DMS79 (cell line): ENCODE results near the gene MRPS7.

Experiments used
- DNase-seq: peaks from one replicate; lab custom pipeline; 2025; lab: John Stamatoyannopoulos, UW

The MRPS7 gene

DNA sequence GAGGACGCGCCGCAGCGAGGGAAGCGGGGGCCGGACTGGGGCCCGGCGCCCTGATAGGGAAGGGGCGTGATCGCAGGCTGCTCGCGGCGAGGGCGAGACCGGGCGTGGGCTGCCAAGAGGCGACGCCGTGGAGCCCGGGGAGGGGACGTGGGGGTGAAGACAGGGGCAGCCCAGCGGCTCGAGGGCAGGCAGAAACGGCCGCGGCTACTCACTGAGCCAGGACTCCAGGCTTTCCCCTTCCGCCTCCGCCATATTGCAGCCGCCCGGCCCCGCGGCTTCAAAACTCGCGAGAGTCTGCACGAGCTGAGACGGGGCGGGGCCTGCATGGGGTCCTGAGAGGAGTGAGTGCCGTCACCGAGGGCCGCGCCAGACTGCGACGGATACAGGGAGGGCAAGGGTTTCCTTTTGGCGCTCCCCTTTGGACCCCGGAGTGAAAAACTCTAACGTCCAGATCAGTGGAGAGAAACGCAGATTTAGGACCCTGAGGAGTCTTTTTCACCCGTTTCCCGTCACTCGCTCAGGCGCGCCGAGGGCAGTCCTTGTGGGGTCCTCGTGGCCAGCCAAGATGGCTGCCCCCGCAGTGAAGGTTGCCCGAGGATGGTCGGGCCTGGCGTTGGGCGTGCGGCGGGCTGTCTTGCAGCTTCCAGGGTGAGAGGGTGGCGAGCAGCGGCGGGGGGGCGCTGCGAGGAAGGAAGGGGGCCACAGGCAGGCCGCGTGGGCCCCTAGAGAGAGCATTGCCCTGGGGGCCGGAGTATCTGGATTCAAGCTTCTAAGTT lies at the start of gene MRPS7, which contains the start of gene GGA3:
Gene MRPS7 (plus strand): TSS at position 544 of the 776 bp plus-strand sequence. CDS start 22 bp downstream, at position 566.
Gene GGA3 (minus strand): TSS at position 271 of the 776 bp plus-strand sequence. CDS start 19 bp downstream, at position 252.
- DNase-seq: peak; percentile 78

DNA sequence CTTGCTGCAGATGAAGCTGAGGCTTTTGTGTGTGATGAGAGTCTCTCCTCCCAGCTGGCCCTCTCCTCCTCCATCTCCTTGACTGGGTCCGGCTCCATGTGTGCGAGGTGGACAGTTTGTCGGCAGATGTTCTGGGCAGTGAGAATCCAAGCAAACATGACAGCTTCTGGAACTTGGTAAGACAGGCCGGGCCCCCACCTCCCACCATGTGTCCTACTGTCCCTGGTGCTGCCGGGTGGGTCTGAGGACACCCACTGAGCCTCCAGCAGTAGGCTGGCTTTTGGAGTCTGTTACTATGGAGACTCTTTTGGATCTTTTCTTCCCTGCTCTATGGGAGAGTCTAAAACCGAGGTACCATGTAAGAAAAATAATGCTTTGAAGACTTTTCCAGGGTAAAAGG lies 43.5 kb upstream of the MRPS7 start:
- DNase-seq: no peak

DNA sequence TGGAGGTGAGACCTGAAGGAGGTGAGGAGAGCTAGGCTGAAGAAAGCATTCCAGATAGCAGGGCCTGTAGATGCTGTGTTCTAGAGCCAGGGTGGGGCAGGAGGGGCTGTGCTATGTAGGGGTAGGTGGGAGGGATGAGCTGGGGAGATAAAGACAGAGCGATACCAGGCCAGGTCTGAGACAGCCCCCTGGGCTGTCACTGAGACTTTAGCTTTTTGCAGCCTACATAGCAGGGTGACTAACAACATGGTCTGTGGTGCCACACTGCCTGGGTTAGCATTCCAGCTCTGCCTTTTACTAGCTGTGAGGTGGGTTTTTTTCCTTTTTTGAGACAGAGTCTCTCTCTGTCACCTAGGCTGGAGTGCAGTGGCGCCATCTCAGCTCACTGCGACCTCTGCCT lies 41.9 kb upstream of the MRPS7 start:
- no peak for DNase-seq

DNA sequence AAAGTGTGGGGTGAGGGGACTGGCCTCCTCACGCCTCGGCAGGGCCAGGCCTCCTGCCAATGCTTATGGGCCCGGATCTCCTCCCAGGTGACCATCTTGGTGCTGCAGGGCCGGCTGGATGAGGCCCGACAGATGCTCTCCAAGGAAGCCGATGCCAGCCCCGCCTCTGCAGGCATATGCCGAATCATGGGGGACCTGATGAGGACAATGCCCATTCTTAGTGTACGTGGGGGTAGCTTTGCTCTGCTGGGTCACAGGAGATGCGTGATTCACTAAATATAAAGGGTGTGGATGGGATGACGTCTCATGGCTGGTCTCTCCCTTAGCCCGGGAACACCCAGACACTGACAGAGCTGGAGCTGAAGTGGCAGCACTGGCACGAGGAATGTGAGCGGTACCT lies 36.7 kb upstream of the MRPS7 start:
- no peak for DNase-seq

- DNase-seq: no peak
Measured at GRCh38 chr17:75227729-75228128, 34.0 kb upstream of the MRPS7 start.

DNA sequence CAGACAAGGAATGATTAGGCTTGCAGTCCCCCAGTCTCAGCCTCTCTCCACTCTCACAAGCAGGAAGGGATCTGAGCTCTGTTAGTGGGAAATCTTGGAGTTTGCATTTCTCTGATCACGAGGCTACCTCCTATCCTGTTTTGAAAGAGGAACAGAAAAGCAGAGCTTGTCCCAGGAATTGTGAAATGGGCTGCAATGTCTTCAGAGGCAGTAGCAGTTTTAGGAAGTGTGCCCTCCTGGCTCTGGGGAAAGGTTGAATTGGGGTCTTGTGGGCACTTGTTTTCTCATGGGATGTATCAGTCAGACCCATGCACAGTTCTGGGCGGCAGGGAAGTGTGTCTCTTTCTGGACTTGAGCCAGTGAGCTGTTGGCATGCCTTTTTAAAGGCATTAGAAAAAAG lies 33.4 kb upstream of the MRPS7 start:
- no peak for DNase-seq

DNA sequence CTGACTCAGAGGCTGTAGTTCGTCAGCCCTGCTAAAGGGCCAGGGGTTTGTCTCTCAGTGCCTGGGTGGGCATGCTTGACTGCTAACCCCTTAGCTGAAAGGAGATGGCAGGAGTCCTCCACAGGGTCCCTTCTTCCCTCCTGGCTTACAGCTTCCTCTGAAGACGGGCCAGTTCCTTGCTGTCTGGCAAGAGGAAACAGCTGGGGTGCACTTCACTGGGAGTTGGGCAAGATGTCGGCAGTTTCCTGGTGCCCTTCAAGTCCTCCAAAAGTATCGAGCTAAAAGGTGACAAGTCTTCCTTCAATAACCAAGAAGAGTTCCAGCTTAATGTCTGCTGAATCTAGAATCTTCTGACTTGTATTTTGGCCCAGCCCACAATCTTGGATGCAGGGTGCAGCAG lies 32.8 kb upstream of the MRPS7 start:
- no peak for DNase-seq

- no peak for DNase-seq
Measured at GRCh38 chr17:75231071-75231470, 30.6 kb upstream of the MRPS7 start.

DNA sequence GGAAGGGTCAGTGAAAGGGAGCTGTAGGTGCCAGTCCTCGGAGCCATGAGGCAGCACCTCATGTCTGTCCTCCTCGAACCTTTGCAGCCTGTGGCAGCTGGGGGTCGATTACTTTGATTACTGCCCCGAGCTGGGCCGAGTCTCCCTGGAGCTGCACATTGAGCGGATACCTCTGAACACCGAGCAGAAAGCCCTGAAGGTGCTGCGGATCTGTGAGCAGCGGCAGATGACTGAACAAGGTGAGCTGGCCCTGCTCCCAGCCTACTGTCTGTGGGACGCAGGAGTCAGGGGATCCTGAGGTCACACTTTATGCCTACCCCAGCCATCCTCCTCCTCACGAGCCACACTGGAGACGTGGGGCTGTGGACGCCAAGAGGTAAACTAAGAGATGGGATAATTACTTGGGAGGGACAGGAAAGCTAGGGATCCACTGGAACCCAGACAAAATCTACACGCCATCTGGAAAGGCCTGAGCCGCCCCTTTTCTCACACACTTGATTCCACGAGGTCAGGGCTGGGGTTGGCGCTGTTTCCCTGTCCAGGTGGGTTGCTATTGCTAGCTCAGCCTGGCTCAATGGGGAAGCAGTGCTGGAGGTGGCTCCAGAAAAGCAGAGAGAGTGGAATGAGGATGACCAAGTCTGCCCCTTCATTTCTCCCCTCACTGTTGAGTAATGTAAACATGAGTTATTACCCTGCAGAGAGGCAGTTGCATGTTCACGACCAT lies 29.8 kb upstream of the MRPS7 start:
- no peak for DNase-seq

GRCh38 chr17:75232786-75233185 lies 28.9 kb upstream of the MRPS7 start:
- no peak for DNase-seq

GRCh38 chr17:75237100-75238014 lies 24.3 kb upstream of the MRPS7 start:
- DNase-seq: no peak

GRCh38 chr17:75238020-75238580 lies 23.6 kb upstream of the MRPS7 start:
- no peak for DNase-seq

GRCh38 chr17:75238684-75239191 lies 22.9 kb upstream of the MRPS7 start:
- DNase-seq: no peak

DNA sequence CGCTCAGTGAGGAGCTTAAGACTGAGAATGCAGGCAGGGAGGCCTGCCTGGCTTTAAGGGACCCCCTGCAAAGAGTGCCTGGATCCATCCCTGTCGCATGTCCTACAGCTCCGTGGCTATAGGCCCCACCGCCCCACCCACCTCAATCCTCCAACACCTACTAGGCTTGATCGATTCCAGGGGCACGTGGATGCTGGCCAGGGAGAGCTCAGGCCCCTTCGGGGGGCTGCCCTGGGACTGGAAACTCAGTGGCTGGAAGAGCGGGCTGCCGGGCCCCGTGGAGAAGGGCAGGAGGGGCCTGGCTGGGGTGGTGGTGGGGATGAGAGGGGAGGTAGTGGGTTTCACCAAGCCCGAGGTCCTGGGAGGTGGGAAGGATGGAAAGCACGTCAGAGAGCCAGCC lies 22.5 kb upstream of the MRPS7 start:
- DNase-seq: no peak

DNA sequence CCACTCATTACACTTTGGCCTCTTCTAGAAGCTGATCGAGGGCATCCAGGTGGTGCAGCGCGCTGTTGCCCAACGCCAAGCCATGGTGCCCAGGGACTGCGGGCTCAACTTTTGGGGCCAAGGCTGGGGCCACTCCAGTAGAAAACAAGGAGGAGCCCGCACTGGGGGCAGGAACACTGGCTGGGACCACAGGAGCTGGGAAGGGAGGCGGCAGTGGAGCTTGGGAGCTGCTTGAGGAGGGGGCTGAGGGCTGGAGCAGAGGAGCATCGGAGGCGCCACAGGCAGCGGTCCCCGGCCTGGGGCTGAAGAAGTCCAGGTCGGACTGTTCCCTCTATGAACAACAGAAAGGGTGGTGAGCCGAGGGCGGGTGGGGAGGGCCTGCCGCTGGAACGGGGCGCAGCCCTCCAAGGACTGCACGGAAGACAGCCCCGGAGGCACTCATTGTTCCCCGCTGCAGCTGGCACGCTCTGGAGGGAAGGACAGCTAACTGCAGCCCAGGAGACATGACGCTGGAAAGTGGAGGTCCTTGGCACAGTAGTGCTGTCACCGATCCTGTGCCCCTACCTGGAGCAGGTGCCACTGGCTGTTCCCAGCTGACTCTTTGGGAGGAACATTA lies 21.8 kb upstream of the MRPS7 start:
- no peak for DNase-seq

GRCh38 chr17:75240394-75241142 lies 21.1 kb upstream of the MRPS7 start:
- DNase-seq: no peak

DNA sequence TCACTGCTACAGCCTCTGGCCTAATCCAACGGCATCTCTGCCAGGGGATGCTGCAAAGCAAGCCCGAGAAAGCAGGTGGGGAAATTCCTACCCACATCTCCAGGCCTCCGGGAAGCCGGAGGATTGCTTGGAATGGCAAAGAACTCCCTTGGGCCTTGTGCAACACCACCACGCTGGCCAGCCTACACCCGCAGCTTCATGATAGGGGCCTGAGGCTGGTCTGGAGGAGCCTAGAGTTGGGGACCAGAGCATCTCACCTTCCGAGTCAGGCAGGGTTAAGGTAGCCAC lies 20.6 kb upstream of the MRPS7 start:
- no peak for DNase-seq

DNA sequence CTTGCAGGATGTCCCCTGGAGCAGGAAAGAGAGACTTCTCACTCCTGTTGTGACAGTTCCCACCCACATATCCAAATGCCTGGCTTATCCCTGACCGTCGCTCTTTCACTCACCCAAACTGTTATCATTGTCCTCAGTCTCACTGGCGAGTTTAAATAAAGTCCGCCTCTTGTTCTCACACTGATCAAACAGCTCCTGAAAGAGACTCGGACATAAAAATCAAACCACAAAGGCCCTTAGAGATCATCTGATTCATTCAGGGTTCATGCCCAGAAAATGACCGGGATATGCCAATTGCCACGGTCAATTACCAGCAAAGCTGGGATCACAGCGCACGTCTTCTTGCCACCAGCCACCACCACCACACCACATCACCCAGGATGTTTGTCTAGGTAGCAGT lies 20.2 kb upstream of the MRPS7 start:
- no peak for DNase-seq

DNA sequence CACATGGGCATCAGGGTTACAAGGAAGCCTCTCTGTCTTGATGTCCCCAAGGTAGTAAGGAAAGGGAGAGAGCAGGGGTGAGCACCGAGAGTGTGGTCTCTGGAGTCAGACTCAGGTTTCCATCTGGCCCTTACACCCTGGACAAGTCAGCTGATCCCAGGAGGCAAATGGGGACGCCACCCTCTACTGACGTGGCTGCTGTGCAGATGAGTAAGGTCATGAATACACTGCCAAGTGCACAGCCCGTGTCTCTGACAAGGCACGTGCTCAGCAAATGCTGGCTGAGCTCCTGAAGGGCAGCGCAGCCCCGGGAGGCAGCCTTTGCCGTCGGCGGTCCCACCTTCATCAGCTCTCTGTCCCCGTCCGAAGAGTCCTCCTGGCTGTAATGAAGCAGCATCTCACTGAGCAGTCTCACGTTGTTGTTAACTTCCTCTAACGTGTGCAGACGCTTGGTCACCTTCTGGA lies 19.7 kb upstream of the MRPS7 start:
- DNase-seq: no peak

- no peak for DNase-seq
Measured at GRCh38 chr17:75242461-75243042, 19.1 kb upstream of the MRPS7 start.
